Cerebellar cortex (tissue), 1 donor: Measurements from ENCODE around the gene MAP6.

Experiments used
- DNase-seq: peaks from one replicate; pipeline ENCODE4 v3.0.0-alpha.2; 2015; ENCODE audit warnings: low spot score

The MAP6 gene

GRCh38 chr11:75548595-75549272 lies 120.1 kb downstream of the MAP6 start:
- no peak for DNase-seq

GRCh38 chr11:75547617-75548058 lies 121.2 kb downstream of the MAP6 start:
- DNase-seq, result peak; percentile 80

GRCh38 chr11:75547177-75547576 lies 121.7 kb downstream of the MAP6 start:
- no peak for DNase-seq

GRCh38 chr11:75543806-75544205 lies 125.0 kb downstream of the MAP6 start:
- no peak for DNase-seq

GRCh38 chr11:75542088-75542438 lies 126.8 kb downstream of the MAP6 start:
- no peak for DNase-seq

GRCh38 chr11:75541193-75542087 lies 127.4 kb downstream of the MAP6 start:
- DNase-seq, result no peak

GRCh38 chr11:75539459-75540334 lies 129.1 kb downstream of the MAP6 start:
- DNase-seq, result no peak

GRCh38 chr11:75538150-75538942 lies 130.5 kb downstream of the MAP6 start:
- no peak for DNase-seq

GRCh38 chr11:75537740-75538139 lies 131.1 kb downstream of the MAP6 start:
- DNase-seq, result no peak
